Measurements from ENCODE around the gene CLTA. TPM values are rescaled to one million over a fixed set of nuclear protein-coding genes. Genes with fewer than 3 reads are reported as not detected.

The CLTA gene
- total RNA-seq, 1 experiment from 2014 or later, result 760 TPM

DNA sequence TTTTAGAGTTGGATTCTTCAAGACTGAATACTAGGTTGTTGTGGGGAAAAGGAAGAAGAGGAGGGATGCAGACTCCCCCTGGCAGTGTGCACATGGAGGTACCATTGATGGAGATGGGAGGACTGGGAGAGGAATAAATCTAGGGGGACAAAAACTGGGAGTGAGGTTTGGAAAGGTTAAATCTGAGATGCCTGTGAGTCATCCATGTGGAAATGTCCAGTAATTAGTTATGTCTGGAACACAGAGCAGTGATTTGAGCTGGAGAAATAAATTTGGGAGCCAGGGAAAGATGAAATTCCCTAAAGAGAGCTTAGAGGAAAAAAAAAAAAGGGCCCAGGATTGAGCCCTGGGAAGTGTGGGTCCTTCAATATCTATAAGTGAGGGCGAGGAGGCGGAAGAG lies 29.5 kb upstream of the CLTA start:
- TF ChIP-seq TCF7L2 (IDR thresholded peaks at IDR 0.05; ENCODE audit: low read depth, low read length) (no peak), SIN3A (IDR thresholded peaks at IDR 0.05; ENCODE audit: borderline replicate concordance, insufficient read depth, low read depth, low read length) (no peak), POLR2AphosphoS5 (IDR thresholded peaks at IDR 0.05; ENCODE audit: low read depth, low read length) (no peak)
- TF ChIP-seq, protein P1, sequence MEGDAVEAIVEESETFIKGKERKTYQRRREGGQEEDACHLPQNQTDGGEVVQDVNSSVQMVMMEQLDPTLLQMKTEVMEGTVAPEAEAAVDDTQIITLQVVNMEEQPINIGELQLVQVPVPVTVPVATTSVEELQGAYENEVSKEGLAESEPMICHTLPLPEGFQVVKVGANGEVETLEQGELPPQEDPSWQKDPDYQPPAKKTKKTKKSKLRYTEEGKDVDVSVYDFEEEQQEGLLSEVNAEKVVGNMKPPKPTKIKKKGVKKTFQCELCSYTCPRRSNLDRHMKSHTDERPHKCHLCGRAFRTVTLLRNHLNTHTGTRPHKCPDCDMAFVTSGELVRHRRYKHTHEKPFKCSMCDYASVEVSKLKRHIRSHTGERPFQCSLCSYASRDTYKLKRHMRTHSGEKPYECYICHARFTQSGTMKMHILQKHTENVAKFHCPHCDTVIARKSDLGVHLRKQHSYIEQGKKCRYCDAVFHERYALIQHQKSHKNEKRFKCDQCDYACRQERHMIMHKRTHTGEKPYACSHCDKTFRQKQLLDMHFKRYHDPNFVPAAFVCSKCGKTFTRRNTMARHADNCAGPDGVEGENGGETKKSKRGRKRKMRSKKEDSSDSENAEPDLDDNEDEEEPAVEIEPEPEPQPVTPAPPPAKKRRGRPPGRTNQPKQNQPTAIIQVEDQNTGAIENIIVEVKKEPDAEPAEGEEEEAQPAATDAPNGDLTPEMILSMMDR (IDR thresholded peaks at IDR 0.05), result no peak
- TF ChIP-seq, protein P2, sequence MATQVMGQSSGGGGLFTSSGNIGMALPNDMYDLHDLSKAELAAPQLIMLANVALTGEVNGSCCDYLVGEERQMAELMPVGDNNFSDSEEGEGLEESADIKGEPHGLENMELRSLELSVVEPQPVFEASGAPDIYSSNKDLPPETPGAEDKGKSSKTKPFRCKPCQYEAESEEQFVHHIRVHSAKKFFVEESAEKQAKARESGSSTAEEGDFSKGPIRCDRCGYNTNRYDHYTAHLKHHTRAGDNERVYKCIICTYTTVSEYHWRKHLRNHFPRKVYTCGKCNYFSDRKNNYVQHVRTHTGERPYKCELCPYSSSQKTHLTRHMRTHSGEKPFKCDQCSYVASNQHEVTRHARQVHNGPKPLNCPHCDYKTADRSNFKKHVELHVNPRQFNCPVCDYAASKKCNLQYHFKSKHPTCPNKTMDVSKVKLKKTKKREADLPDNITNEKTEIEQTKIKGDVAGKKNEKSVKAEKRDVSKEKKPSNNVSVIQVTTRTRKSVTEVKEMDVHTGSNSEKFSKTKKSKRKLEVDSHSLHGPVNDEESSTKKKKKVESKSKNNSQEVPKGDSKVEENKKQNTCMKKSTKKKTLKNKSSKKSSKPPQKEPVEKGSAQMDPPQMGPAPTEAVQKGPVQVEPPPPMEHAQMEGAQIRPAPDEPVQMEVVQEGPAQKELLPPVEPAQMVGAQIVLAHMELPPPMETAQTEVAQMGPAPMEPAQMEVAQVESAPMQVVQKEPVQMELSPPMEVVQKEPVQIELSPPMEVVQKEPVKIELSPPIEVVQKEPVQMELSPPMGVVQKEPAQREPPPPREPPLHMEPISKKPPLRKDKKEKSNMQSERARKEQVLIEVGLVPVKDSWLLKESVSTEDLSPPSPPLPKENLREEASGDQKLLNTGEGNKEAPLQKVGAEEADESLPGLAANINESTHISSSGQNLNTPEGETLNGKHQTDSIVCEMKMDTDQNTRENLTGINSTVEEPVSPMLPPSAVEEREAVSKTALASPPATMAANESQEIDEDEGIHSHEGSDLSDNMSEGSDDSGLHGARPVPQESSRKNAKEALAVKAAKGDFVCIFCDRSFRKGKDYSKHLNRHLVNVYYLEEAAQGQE (IDR thresholded peaks at IDR 0.05; ENCODE audit: insufficient read depth in 1 of 2, low read depth in 2 of 2, low read length in 1 of 2), result no peak
- no peaks in the 10 kb centered on the region; the same call in 1 of the 2 replicates for H3K9me3 ChIP-seq (ENCODE audit: control insufficient read depth, insufficient read depth, low read depth, low read length)
- no peaks in the 10 kb centered on the region for H3K27me3 ChIP-seq (ENCODE audit: control insufficient read depth, insufficient read depth, low read length)
- H3K4me1 ChIP-seq (ENCODE audit: control insufficient read depth, insufficient read depth, low read length), result peaks cover 10% of the 10 kb centered on the region; the same call in 1 of the 2 replicates
- no peak overlapping the region for H3K27ac ChIP-seq (ENCODE audit: low read length)
- intact Hi-C loops (cut with micrococcal nuclease; ENCODE audit: unreplicated experiment) (no loop called here), in situ Hi-C loops (cut with HindIII; ENCODE audit: low pct_unique_long_range_greater_than_20kb, low sequenced_read_pairs) (no loop called here)
- no peak overlapping the region for H3K4me3 ChIP-seq (ENCODE audit: low read depth in 2 of 2, low read length in 2 of 2)
- no peak for ATAC-seq
- ChIA-PET POLR2A (interaction anchor here (0.6 to 0.8 kb wide), 2 partner anchors 9 to 36 kb away, joined by 3 read pairs; no protein-coding TSS in a partner anchor), CTCF (interaction anchor here (0.6 kb wide), 1 partner anchor 29 kb away, joined by 7 read pairs; no protein-coding TSS in a partner anchor)
- no peaks in the 10 kb centered on the region for H3K36me3 ChIP-seq (ENCODE audit: control insufficient read depth, insufficient read depth, low read length)
- DNase-seq (ENCODE audit: low read depth, low spot score), result no peak
- BruUV-seq (replicated peaks), result no TSS peak

DNA sequence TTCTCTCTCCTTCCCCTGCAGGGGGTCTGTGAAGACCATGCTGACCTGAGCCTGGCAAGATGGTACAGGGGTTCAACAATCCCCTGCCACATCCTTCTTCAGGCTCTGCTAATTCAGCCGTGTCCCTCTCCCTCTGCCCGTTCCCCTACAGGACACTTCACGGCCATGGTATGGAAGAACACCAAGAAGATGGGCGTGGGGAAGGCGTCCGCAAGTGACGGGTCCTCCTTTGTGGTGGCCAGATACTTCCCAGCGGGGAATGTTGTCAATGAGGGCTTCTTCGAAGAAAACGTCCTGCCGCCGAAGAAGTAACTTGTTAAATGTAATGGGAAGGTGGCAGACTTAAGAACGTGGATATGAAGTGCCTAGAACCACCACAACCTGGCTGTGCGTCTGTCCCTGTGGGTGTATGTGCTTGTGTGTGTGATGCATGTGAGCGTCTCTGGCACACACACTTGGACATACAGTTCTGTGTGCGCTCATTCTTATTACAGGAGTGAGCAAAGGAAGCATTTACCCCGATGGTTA lies 28.4 kb upstream of the CLTA start:
- Histone ChIP-seq H3K27me3 (ENCODE audit: control insufficient read depth, insufficient read depth, low read length) (no peaks in the 10 kb centered on the region), H3K4me1 (ENCODE audit: control insufficient read depth, insufficient read depth, low read length) (peaks cover 11% of the 10 kb centered on the region; the same call in 1 of the 2 replicates), H3K36me3 (ENCODE audit: control insufficient read depth, insufficient read depth, low read length) (no peaks in the 10 kb centered on the region), H3K4me3 (ENCODE audit: low read depth in 2 of 2, low read length in 2 of 2) (no peak overlapping the region), H3K27ac (ENCODE audit: low read length) (no peak overlapping the region), H3K9me3 (ENCODE audit: control insufficient read depth, insufficient read depth, low read depth, low read length) (no peaks in the 10 kb centered on the region)
- no TSS peak for BruUV-seq (replicated peaks)
- no peak for ATAC-seq
- no peak for DNase-seq (ENCODE audit: low read depth, low spot score)
- CTCF ChIA-PET, result no interaction called here
- POLR2A ChIA-PET, result no interaction called here
- TF ChIP-seq SIN3A (IDR thresholded peaks at IDR 0.05; ENCODE audit: borderline replicate concordance, insufficient read depth, low read depth, low read length) (no peak), TCF7L2 (IDR thresholded peaks at IDR 0.05; ENCODE audit: low read depth, low read length) (no peak), POLR2AphosphoS5 (IDR thresholded peaks at IDR 0.05; ENCODE audit: low read depth, low read length) (no peak)
- TF ChIP-seq, protein P1 (IDR thresholded peaks at IDR 0.05), result no peak
- TF ChIP-seq, protein P2 (IDR thresholded peaks at IDR 0.05; ENCODE audit: insufficient read depth in 1 of 2, low read depth in 2 of 2, low read length in 1 of 2), result no peak
- intact Hi-C loops (cut with micrococcal nuclease; ENCODE audit: unreplicated experiment) (no loop called here), in situ Hi-C loops (cut with HindIII; ENCODE audit: low pct_unique_long_range_greater_than_20kb, low sequenced_read_pairs) (no loop called here)
